ENCODE data around the gene SDK2.

SDK2 gene

DNA sequence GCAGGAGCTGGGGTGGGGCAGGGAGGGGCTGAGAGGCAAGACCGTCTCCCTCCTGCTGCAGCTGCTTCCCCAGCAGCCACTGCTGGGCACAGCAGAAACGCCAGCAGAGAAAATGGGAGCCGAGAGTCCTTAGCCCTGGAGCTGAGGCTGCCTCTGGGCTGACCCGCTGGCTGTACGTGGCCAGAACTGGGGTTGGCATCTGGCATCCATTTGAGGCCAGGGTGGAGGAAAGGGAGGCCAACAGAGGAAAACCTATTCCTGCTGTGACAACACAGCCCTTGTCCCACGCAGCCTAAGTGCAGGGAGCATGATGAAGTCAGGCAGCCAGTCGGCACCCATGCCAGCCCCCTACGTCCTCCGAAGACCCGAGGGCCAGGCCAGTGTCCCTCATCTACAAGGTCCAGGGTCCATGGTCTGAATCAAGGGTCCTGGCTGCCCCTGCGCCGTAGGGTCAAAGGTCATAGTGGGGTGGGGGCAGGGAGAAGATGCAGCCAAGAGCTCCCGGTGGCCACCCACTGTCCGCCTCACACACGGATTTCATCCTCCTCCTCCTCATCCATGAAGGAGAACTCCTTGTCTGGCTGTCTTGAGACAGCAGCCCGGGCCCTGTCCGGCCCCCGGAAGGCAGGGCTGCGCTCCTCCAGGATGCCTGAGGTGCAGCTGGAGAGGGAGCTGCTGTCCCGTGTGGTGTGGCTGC lies 359.2 kb downstream of the SDK2 start:
- H3K4me3 Mint-ChIP-seq = no peak overlapping the region
- H3K9me3 Mint-ChIP-seq = no peaks in the 10 kb centered on the region
- peaks cover 38% of the 10 kb centered on the region for H3K4me1 Mint-ChIP-seq (ENCODE audit: low read depth)
- intact Hi-C loops (cut with micrococcal nuclease) = no loop called here
- H3K36me3 Mint-ChIP-seq (ENCODE audit: low read depth) = peaks cover 53% of the 10 kb centered on the region
- H3K27me3 Mint-ChIP-seq = no peaks in the 10 kb centered on the region
- no peak overlapping the region for H3K27ac Mint-ChIP-seq

Measured in dendritic cell treated with granulocyte-macrophage colony-stimulating factor and Interleukin-4, amounts not matched to agents 40 ng/mL and 50 ng/mL, for 4 days (primary cell).